HEK293T (cell line): ENCODE results near the gene HSP90AA1.

ENCODE experiments used
- CTCF ChIA-PET: fragments of 350-600 bp; formaldehyde crosslinking; extraction: SDS; loops from one replicate; lab custom pipeline; 2021; ENCODE audit warnings: antibody characterized with exemption, inconsistent platforms; lab: Yijun Ruan, JAX
- POLR2A ChIA-PET: fragments of 350-600 bp; formaldehyde crosslinking; extraction: SDS; loops from one replicate; lab custom pipeline; 2020; ENCODE audit warnings: antibody characterized with exemption, inconsistent platforms; lab: Yijun Ruan, JAX
- DNase-seq: peaks from one replicate; pipeline ENCODE4 v3.0.0; 2012; ENCODE audit warnings: mixed read lengths; ENCODE audit errors: extremely low spot score
- ARNT ChIP-seq: fragments of 450-650 bp; IDR thresholded peaks from 2 replicates; pipeline ENCODE4 v1.6.1; 2017; ENCODE audit warnings: mild to moderate bottlenecking
- BHLHE40 ChIP-seq: fragments of 450-650 bp; IDR thresholded peaks from 2 replicates; pipeline ENCODE4 v1.6.1; 2016; ENCODE audit warnings: mild to moderate bottlenecking, moderate library complexity, borderline replicate concordance
- CTBP1 ChIP-seq: fragments of 450-650 bp; IDR thresholded peaks from 2 replicates; pipeline ENCODE4 v1.6.1; 2016; ENCODE audit warnings: borderline replicate concordance
- ELF4 ChIP-seq: fragments of 450-650 bp; IDR thresholded peaks from 2 replicates; pipeline ENCODE4 v1.6.1; 2017; ENCODE audit warnings: antibody characterized with exemption
- FOXA1 ChIP-seq: fragments of 450-650 bp; IDR thresholded peaks from 2 replicates; pipeline ENCODE4 v1.6.1; 2016; ENCODE audit warnings: mild to moderate bottlenecking
- FOXK2 ChIP-seq: fragments of 450-650 bp; IDR thresholded peaks from 2 replicates; pipeline ENCODE4 v1.6.1; 2016; ENCODE audit warnings: mild to moderate bottlenecking
- FOXM1 ChIP-seq: fragments of 450-650 bp; IDR thresholded peaks from 2 replicates; pipeline ENCODE4 v1.6.1; 2017; ENCODE audit warnings: mild to moderate bottlenecking, borderline replicate concordance
- HDGF ChIP-seq: fragments of 450-650 bp; IDR thresholded peaks from 2 replicates; pipeline ENCODE4 v1.6.1; 2017; ENCODE audit warnings: antibody characterized with exemption, borderline replicate concordance
- L3MBTL2 ChIP-seq: fragments of 450-650 bp; conservative IDR thresholded peaks from 2 replicates; pipeline ENCODE4 v1.6.1; 2016; ENCODE audit warnings: mild to moderate bottlenecking
- LEF1 ChIP-seq: fragments of 450-650 bp; IDR thresholded peaks from 2 replicates; pipeline ENCODE4 v1.6.1; 2017; ENCODE audit warnings: mild to moderate bottlenecking, borderline replicate concordance
- NFRKB ChIP-seq: fragments of 450-650 bp; IDR thresholded peaks from 2 replicates; pipeline ENCODE4 v1.6.1; 2016; ENCODE audit warnings: mild to moderate bottlenecking, moderate library complexity
- PKNOX1 ChIP-seq: fragments of 450-650 bp; IDR thresholded peaks from 2 replicates; pipeline ENCODE4 v1.6.1; 2016
- SP1 ChIP-seq: fragments of 450-650 bp; IDR thresholded peaks from 2 replicates; pipeline ENCODE4 v1.6.1; 2017
- SUZ12 ChIP-seq: fragments of 450-650 bp; IDR thresholded peaks from 2 replicates; pipeline ENCODE4 v1.6.1; 2016; ENCODE audit warnings: mild to moderate bottlenecking
- TARDBP ChIP-seq: fragments of 450-650 bp; IDR thresholded peaks from 2 replicates; pipeline ENCODE4 v1.6.1; 2016
- ZNF384 ChIP-seq: fragments of 450-650 bp; IDR thresholded peaks from 2 replicates; pipeline ENCODE4 v1.6.1; 2016

HSP90AA1 gene

GRCh38 chr14:102055181-102055901 lies 31.5 kb downstream of the HSP90AA1 start:
- DNase-seq, result no peak
- TF ChIP-seq SP1 (no peak), ZNF384 (no peak), ARNT (no peak), CTBP1 (no peak), ELF4 (no peak), TARDBP (no peak)
- POLR2A ChIA-PET, result no interaction called here
- CTCF ChIA-PET, result no interaction called here

- POLR2A ChIA-PET, result no interaction called here
- DNase-seq, result no peak
- no peak for TF ChIP-seq ELF4
- TF ChIP-seq FOXA1, result no peak
- no peak for TF ChIP-seq L3MBTL2
- TF ChIP-seq BHLHE40, result no peak
- TF ChIP-seq TARDBP, result no peak
- TF ChIP-seq PKNOX1, result no peak
- TF ChIP-seq FOXM1, result no peak
- no peak for TF ChIP-seq HDGF
- no peak for TF ChIP-seq ARNT
- no peak for TF ChIP-seq FOXK2
- no peak for TF ChIP-seq ZNF384
- CTCF ChIA-PET, result no interaction called here
Measured at GRCh38 chr14:102052522-102052921, 34.3 kb downstream of the HSP90AA1 start.

- no peak for DNase-seq
- no peak for TF ChIP-seq FOXA1
- TF ChIP-seq PKNOX1, result no peak
- no peak for TF ChIP-seq BHLHE40
- no peak for TF ChIP-seq ARNT
- TF ChIP-seq L3MBTL2, result no peak
- TF ChIP-seq NFRKB, result no peak
- TF ChIP-seq ELF4, result no peak
- ChIA-PET CTCF (no interaction called here), POLR2A (no interaction called here)
Measured at GRCh38 chr14:102050625-102051024, 36.2 kb downstream of the HSP90AA1 start.

GRCh38 chr14:102050026-102050405 lies 36.8 kb downstream of the HSP90AA1 start:
- CTCF ChIA-PET, result no interaction called here
- TF ChIP-seq ZNF384, result no peak

GRCh38 chr14:102049258-102050025 lies 37.4 kb downstream of the HSP90AA1 start:
- ChIA-PET POLR2A (interaction anchor here (1.0 to 1.4 kb wide), 2 partner anchors 35 to 38 kb away, joined by 3 to 5 read pairs; no protein-coding TSS in a partner anchor), CTCF (interaction anchor here (1.1 kb wide), 1 partner anchor 14 kb away, joined by 3 read pairs; no protein-coding TSS in a partner anchor)
- TF ChIP-seq CTBP1, result no peak
- no peak for TF ChIP-seq FOXK2
- TF ChIP-seq ZNF384, result no peak
- no peak for TF ChIP-seq BHLHE40
- no peak for TF ChIP-seq L3MBTL2
- TF ChIP-seq FOXA1, result no peak
- no peak for TF ChIP-seq LEF1
- TF ChIP-seq NFRKB, result no peak
- TF ChIP-seq PKNOX1, result no peak
- no peak for TF ChIP-seq ELF4
- no peak for TF ChIP-seq ARNT
- no peak for TF ChIP-seq SUZ12
- TF ChIP-seq HDGF, result no peak
- TF ChIP-seq TARDBP, result no peak
- TF ChIP-seq FOXM1, result no peak
- TF ChIP-seq SP1, result no peak
- DNase-seq, result no peak

More at GRCh38 chr14:102050026-102050405, 36.8 kb downstream of the HSP90AA1 start:
- POLR2A ChIA-PET, result no interaction called here
- DNase-seq, result no peak

- ChIA-PET POLR2A (interaction anchor here (1.0 to 1.4 kb wide), 2 partner anchors 37 to 40 kb away, joined by 3 to 5 read pairs; no protein-coding TSS in a partner anchor), CTCF (interaction anchor here (0.6 kb wide), 1 partner anchor 11 kb away, joined by 3 read pairs; no protein-coding TSS in a partner anchor)
- TF ChIP-seq TARDBP (no peak), SUZ12 (no peak), CTBP1 (no peak), FOXM1 (no peak), L3MBTL2 (no peak), PKNOX1 (no peak), NFRKB (no peak), HDGF (no peak), ARNT (no peak), SP1 (no peak), ELF4 (no peak), FOXK2 (no peak)
- DNase-seq, result no peak
Measured at GRCh38 chr14:102047808-102048540, 38.9 kb downstream of the HSP90AA1 start.
